HG03520 (cell line): ENCODE results near the gene PCNT.

Experiments
- ATAC-seq: cut with Tn5 transposase; IDR thresholded peaks from one replicate; pipeline ENCODE4 v1.9.1; 2021; ENCODE audit warnings: mild to moderate bottlenecking, moderate library complexity; ENCODE audit not compliant: unreplicated experiment

The PCNT gene

GRCh38 chr21:46379691-46380090 is 55.7 kb downstream of the PCNT start:
- ATAC-seq = no peak

DNA sequence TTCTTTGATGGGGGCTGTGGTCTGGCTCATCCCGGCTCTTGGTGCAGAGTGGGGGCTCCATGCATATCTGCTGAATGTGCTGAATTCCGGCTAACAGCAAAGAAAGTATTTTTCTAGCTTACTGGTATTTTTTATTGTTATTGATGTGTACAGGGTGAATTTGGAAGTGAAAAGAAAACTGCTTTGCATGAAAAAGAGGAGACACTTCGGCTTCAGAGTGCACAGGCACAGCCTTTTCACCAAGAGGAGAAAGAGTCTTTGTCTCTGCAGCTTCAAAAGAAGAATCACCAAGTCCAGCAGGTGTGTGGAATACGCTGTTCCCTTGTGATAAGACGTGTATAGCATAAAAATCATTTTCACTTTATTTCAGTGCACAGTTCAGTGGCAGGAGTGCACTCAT is 57.6 kb downstream of the PCNT start:
- no peak for ATAC-seq

GRCh38 chr21:46384556-46384955 is 60.6 kb downstream of the PCNT start:
- no peak for ATAC-seq

GRCh38 chr21:46385846-46386733 is 62.1 kb downstream of the PCNT start:
- no peak for ATAC-seq

- no peak for ATAC-seq
Observed at GRCh38 chr21:46386734-46387088, 62.8 kb downstream of the PCNT start.

- no peak for ATAC-seq
Observed at GRCh38 chr21:46388206-46388880, 64.4 kb downstream of the PCNT start.

GRCh38 chr21:46388896-46389295 is 64.9 kb downstream of the PCNT start:
- no peak for ATAC-seq

GRCh38 chr21:46390603-46391545 is 66.9 kb downstream of the PCNT start:
- ATAC-seq = no peak

- no peak for ATAC-seq
Observed at GRCh38 chr21:46391773-46392172, 67.8 kb downstream of the PCNT start.

DNA sequence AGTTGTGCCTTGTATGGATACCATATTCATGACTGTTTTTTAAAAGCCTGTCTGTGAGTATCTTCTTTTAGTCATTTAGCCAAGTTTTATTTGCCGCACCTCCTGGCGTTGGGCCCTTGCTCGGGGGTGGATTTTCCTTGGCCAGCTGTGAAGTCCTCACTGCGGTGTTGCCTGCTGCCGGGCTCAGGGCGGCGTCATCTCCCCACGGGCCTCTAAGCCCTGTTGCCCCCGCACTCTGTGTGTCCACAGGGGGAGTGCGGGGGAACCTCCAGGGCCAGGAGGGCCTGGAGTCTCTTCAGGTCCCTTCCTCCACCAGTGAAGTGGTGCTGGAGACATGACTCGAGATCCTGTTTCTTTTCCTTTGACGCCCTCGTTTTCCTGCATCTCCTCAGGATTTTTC is 69.0 kb downstream of the PCNT start:
- no peak for ATAC-seq

DNA sequence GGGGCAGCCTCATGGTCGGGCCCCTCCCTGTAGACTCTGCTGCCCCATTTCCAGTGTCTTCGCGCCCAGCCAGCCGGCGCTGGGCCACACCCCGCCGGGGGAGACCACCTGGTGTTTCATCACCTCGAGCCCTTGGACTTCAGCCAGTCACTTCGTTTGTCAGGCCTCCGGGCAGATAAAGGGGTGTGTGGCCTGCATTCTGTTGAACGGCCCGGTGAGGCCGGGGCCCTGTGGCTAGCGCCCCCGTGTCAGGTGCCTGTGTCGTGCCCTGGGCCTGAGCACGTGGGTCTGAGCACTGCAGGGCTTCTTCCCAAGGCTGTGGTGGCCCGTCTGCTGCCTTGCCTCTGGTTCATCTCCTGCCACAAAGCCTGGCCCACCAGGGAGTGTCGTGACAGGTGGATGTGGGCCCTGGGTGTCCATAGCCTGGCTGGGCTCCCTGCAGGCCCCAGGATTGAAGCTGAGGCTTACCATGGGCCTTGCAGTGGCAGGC is 69.5 kb downstream of the PCNT start:
- ATAC-seq = no peak

- no peak for ATAC-seq
Observed at GRCh38 chr21:46393941-46394594, 70.1 kb downstream of the PCNT start.

DNA sequence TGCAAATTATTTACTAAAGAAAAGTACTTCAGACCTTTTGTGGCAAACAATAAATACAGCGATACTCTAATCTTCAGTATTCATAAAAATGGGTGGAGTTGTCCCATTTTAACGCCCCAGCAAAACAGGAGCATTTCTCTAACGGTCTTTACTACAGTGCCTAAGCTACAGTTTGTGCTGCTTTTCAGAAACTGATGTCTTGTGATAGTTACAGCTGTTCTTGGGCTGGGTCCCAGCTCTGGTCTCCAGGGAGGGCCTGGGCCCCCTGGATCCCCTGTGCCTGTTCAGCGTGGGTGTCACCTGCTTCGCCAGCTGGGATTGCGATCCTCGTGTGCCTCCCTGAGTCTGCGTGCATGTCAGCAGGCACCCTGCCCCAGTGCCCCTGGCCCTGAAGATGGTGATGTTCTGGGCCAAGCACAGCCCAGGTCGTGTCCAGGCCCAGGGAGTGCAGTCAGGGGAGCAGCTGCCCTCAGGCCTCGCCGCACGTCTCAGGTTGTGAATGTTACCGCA is 70.7 kb downstream of the PCNT start:
- no peak for ATAC-seq

DNA sequence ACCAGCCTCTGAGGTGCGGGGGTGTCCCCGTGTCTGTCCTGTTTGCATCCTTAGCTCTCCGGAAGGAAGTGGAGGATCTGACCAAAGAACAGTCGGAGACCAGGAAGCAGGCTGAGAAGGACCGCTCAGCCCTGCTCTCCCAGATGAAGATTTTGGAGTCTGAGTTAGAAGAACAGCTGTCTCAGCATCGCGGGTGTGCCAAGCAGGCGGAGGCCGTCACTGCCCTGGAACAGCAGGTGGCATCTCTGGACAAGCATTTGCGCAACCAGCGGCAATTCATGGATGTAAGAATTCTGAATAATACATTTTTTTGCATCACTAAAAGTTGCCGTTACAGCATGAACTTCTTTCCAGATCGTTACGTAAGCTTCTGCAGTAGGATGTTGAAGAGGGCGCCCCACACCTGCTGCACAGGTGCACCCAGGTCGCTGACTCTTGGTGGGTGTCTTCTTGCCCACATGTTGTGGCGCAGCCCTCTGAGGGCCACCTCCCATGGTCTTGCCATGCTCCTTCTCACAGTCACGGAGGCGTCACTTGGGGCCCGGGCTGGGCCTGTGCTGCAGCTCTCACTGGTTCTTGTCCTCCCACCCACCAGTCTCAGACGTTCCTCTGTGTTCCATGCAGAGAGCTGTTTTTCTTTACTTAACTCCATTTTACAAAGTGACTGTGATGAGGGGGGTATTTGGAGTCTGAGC is 73.4 kb downstream of the PCNT start:
- ATAC-seq = no peak

- ATAC-seq = no peak
Observed at GRCh38 chr21:46397993-46398392, 74.0 kb downstream of the PCNT start.

DNA sequence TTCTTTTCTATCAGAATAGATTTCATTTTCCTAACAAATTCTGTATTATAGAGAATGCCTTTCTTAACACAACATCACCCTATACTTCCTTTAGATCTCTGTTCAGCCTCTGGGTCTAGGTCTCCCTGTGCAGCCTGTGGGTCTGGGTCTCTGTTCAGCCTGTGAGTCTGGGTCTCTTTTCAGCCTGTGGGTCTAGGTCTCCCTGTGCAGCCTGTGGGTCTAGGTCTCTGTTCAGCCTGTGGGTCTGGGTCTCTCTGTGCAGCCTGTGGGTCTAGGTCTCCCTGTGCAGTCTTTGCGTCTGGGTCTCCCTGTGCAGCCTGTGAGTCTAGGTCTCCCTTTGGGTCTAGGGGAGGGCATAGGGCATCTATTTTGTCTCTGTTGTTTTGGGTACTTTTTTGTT is 75.2 kb downstream of the PCNT start:
- no peak for ATAC-seq

DNA sequence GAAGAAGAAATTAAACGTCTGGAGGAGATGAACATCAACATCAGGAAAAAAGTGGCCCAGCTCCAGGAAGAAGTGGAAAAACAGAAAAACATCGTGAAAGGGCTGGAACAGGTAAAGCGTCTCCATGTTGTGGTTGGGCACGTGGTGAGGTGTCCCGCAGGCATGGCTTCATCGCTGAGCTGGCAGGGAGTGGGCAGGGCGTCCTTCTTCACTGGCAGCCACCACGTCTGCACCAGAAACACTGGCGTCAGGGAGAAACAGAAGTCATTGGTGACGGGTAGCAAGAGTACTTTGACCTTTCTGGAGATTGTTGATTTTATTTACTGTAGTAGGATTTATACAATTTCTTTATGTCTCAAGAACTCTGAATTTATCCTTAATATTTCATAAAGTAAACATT is 75.7 kb downstream of the PCNT start:
- no peak for ATAC-seq

GRCh38 chr21:46401186-46401910 is 77.4 kb downstream of the PCNT start:
- no peak for ATAC-seq

DNA sequence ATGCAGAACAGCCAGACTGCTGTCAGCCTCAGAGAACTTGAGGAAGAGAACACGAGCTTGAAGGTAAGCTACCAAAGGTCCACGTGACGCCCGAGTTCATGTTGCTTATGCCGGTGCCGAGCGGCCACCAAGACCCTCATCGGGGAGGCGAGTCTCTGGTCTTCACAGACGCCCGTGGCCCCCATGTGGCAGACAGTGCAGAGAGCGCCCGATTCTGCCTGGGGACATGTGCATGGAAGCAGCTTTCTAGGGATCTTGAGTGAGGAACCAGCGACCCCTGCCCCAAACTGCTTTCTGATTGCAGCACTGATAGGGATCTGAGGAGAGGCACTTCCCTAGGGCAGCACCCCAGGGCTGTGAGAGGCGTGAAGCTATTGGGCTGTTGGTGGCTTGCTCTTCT is 78.5 kb downstream of the PCNT start:
- no peak for ATAC-seq
